ENCODE data around the gene TTC24.
"Not testable (repeated sequence)": the region's sequence is repeated elsewhere in the genome, so short reads cannot be mapped to it uniquely, and the experiment has no call there.

TTC24 gene

GRCh38 chr1:156579472-156579871, at the start of gene TTC24:
Gene TTC24 (plus strand): TSS chr1:156579723. CDS start chr1:156581365, 1,642 bp downstream.
- no peak for DNase-seq

GRCh38 chr1:156530006-156530405, 49.5 kb upstream of the TTC24 start:
- DNase-seq = no peak

GRCh38 chr1:156532374-156532773, 47.1 kb upstream of the TTC24 start:
- no peak for DNase-seq

GRCh38 chr1:156533568-156534220, 45.8 kb upstream of the TTC24 start:
- no peak for DNase-seq

- DNase-seq = no peak
Observed at GRCh38 chr1:156534424-156535060, 45.0 kb upstream of the TTC24 start.

- DNase-seq = no peak
Observed at GRCh38 chr1:156537027-156537426, 42.5 kb upstream of the TTC24 start.

- no peak for DNase-seq
Observed at GRCh38 chr1:156538711-156539440, 40.6 kb upstream of the TTC24 start.

GRCh38 chr1:156539818-156540355, 39.6 kb upstream of the TTC24 start:
- DNase-seq = no peak

GRCh38 chr1:156540955-156541354, 38.6 kb upstream of the TTC24 start:
- DNase-seq = no peak

- DNase-seq = no peak
Observed at GRCh38 chr1:156543066-156543465, 36.5 kb upstream of the TTC24 start.

- no peak for DNase-seq
Observed at GRCh38 chr1:156544592-156545102, 34.9 kb upstream of the TTC24 start.

- no peak for DNase-seq
Observed at GRCh38 chr1:156546267-156546666, 33.3 kb upstream of the TTC24 start.

GRCh38 chr1:156547434-156547833, 32.1 kb upstream of the TTC24 start:
- no peak for DNase-seq

GRCh38 chr1:156547982-156548381, 31.5 kb upstream of the TTC24 start:
- DNase-seq = no peak

- no peak for DNase-seq
Observed at GRCh38 chr1:156549390-156549789, 30.1 kb upstream of the TTC24 start.

- no peak for DNase-seq
Observed at GRCh38 chr1:156549831-156550230, 29.7 kb upstream of the TTC24 start.

- DNase-seq = no peak
Observed at GRCh38 chr1:156550346-156550745, 29.2 kb upstream of the TTC24 start.

- no peak for DNase-seq
Observed at GRCh38 chr1:156551066-156551643, 28.4 kb upstream of the TTC24 start.

- no peak for DNase-seq
Observed at GRCh38 chr1:156551869-156552268, 27.7 kb upstream of the TTC24 start.

- DNase-seq = no peak
Observed at GRCh38 chr1:156552518-156552917, 27.0 kb upstream of the TTC24 start.

- DNase-seq = not testable (repeated sequence)
Observed at GRCh38 chr1:156552937-156553336, 26.6 kb upstream of the TTC24 start.

GRCh38 chr1:156553860-156554485, 25.6 kb upstream of the TTC24 start:
- DNase-seq = no peak

- DNase-seq = no peak
Observed at GRCh38 chr1:156554971-156555370, 24.6 kb upstream of the TTC24 start.

All from activated CD4-positive, alpha-beta T cell treated with anti-CD3 and anti-CD28 coated beads for 48 hours (primary cell).